Upper lobe of left lung (tissue), 4 donors: ENCODE results near the gene PSMB5.

Experiments
- EP300 ChIP-seq, 4 donors: sonication (generic); formaldehyde crosslinking; IDR thresholded peaks; one replicate each; pipeline ENCODE4 v1.5.1; 2017; ENCODE audit warnings: antibody characterized with exemption in 4 of 4, control low read depth in 2 of 4
- POLR2A ChIP-seq, 4 donors: fragments of 450-650 bp; IDR thresholded peaks; one replicate each; pipeline ENCODE4 v1.5.1; 2016 to 2017; ENCODE audit warnings: antibody characterized with exemption in 4 of 4, mild to moderate bottlenecking in 2 of 4
- POLR2AphosphoS5 ChIP-seq, 2 donors: sonication (generic); formaldehyde crosslinking; IDR thresholded peaks; one replicate each; pipeline ENCODE4 v1.5.1; 2017; ENCODE audit warnings: antibody characterized with exemption in 2 of 2
- TF ChIP-seq, protein P1 (sequence below), 6 experiments: fragments of 450-650 bp in 4 of 6; fragments of 200-600 bp in 2 of 6; sonication (generic) in 2 of 6; IDR thresholded peaks; one replicate each; pipeline ENCODE4 v1.5.1; 2016 to 2019; ENCODE audit warnings: antibody characterized with exemption in 6 of 6

DNA sequence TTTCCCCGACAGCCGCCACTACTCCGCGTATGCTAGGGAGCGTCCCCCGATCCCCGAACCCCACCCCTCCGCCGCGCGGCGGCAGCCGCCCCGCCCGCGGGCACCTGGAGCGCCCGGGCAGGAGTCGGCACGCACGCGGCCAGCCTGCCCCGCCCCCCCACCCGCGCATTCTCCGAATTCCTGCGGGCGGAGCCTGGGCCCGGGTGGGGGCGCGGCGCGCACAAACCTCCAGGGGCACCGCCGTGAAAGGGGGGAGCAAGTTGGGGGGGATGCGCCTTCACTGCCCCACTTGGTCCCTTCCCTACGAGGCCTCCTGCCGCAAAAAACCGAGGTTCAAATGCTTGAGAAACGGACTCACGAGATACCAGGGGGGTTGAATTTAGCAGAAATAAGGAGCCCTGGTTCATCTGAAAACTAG, 54.0 kb downstream of the PSMB5 start:
- TF ChIP-seq, protein P1, sequence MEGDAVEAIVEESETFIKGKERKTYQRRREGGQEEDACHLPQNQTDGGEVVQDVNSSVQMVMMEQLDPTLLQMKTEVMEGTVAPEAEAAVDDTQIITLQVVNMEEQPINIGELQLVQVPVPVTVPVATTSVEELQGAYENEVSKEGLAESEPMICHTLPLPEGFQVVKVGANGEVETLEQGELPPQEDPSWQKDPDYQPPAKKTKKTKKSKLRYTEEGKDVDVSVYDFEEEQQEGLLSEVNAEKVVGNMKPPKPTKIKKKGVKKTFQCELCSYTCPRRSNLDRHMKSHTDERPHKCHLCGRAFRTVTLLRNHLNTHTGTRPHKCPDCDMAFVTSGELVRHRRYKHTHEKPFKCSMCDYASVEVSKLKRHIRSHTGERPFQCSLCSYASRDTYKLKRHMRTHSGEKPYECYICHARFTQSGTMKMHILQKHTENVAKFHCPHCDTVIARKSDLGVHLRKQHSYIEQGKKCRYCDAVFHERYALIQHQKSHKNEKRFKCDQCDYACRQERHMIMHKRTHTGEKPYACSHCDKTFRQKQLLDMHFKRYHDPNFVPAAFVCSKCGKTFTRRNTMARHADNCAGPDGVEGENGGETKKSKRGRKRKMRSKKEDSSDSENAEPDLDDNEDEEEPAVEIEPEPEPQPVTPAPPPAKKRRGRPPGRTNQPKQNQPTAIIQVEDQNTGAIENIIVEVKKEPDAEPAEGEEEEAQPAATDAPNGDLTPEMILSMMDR (IDR thresholded peaks at IDR 0.05): no peak
- TF ChIP-seq POLR2A (IDR thresholded peaks at IDR 0.05): peak in 1 of 4 donors; percentile 26
- TF ChIP-seq EP300 (IDR thresholded peaks at IDR 0.05): no peak
- no peak for TF ChIP-seq POLR2AphosphoS5 (IDR thresholded peaks at IDR 0.05)
